CD14-positive monocyte (primary cell): ENCODE measurements around the gene OSCP1. TPM values are rescaled to one million over a fixed set of nuclear protein-coding genes. Genes with fewer than 3 reads are reported as not detected.

Experiments used
- DNase-seq, 3 donors: peaks; one replicate each; pipeline ENCODE4 v3.0.0-alpha.2; 2011 to 2022
- H2AFZ ChIP-seq: 2 replicates; pipeline ENCODE4 v1.6.0; 2012; ENCODE audit warnings: mild to moderate bottlenecking, low read depth, low read length, inconsistent platforms; ENCODE audit not compliant: insufficient read depth, poor library complexity, severe bottlenecking
- H3K27ac ChIP-seq, 2 donors: 1 replicate in 1 of 2; 2 replicates in 1 of 2; pipeline ENCODE4 v1.5.1; 2012 to 2013; ENCODE audit warnings: low read length in 2 of 2, control low read depth in 1 of 2, inconsistent platforms in 1 of 2, low read depth in 1 of 2, mild to moderate bottlenecking in 1 of 2
- H3K27me3 ChIP-seq, 2 donors: one replicate each; pipeline versions ENCODE4 v1.6.0 to v1.6.1; 2011 to 2013; ENCODE audit warnings: low read length in 2 of 2; ENCODE audit not compliant: control insufficient read depth in 2 of 2, insufficient read depth in 2 of 2
- H3K36me3 ChIP-seq, 2 donors: replicated peaks in 1 of 2; 1 replicate in 1 of 2; 2 replicates in 1 of 2; pipeline versions ENCODE4 v1.5.1 to v1.6.1; 2012 to 2013; ENCODE audit warnings: low read length in 2 of 2, control low read depth in 1 of 2, inconsistent platforms in 1 of 2, mild to moderate bottlenecking in 1 of 2; ENCODE audit not compliant: insufficient read depth in 2 of 2, control insufficient read depth in 1 of 2
- H3K4me1 ChIP-seq, 2 donors: 1 replicate in 1 of 2; 2 replicates in 1 of 2; pipeline versions ENCODE4 v1.5.1 to v1.6.1; 2012 to 2013; ENCODE audit warnings: low read length in 2 of 2, control low read depth in 1 of 2, inconsistent platforms in 1 of 2, mild to moderate bottlenecking in 1 of 2, moderate library complexity in 1 of 2; ENCODE audit not compliant: insufficient read depth in 2 of 2, control insufficient read depth in 1 of 2
- H3K4me2 ChIP-seq: replicated peaks from 2 replicates; pipeline ENCODE3; 2012; ENCODE audit warnings: low read length, moderate library complexity, mild to moderate bottlenecking; ENCODE audit not compliant: poor library complexity, severe bottlenecking; ENCODE audit errors: extremely low read depth
- H3K4me3 ChIP-seq, 3 experiments: fragments of 200-600 bp in 1 of 3; sonication (generic) in 1 of 3; replicated peaks in 1 of 3; 1 replicate in 2 of 3; 2 replicates in 1 of 3; pipeline ENCODE4 v1.5.1; 2011 to 2013; ENCODE audit warnings: low read length in 3 of 3, mild to moderate bottlenecking in 3 of 3, control low read depth in 2 of 3, low read depth in 2 of 3, inconsistent platforms in 1 of 3, moderate library complexity in 1 of 3
- H3K79me2 ChIP-seq: 2 replicates; pipeline ENCODE4 v1.6.0; 2012; ENCODE audit warnings: mild to moderate bottlenecking, control low read depth, inconsistent platforms, low read length, moderate library complexity; ENCODE audit not compliant: insufficient read depth
- H3K9ac ChIP-seq: 2 replicates; pipeline ENCODE4 v1.6.0; 2017; ENCODE audit warnings: low read length, mild to moderate bottlenecking; ENCODE audit not compliant: insufficient read depth, poor library complexity, severe bottlenecking
- H3K9me3 ChIP-seq, 2 donors: replicated peaks in 1 of 2; 1 replicate in 1 of 2; 2 replicates in 1 of 2; pipeline versions ENCODE4 v1.5.1 to v1.6.1; 2012 to 2013; ENCODE audit warnings: low read length in 2 of 2, control low read depth in 1 of 2; ENCODE audit not compliant: control insufficient read depth in 1 of 2, insufficient read depth in 1 of 2
- H4K20me1 ChIP-seq: 2 replicates; pipeline ENCODE4 v1.6.0; 2012; ENCODE audit warnings: mild to moderate bottlenecking, low read length, control low read depth, moderate library complexity; ENCODE audit not compliant: insufficient read depth
- H3K27ac Mint-ChIP-seq, 7 donors: one replicate each; pipeline ENCODE4 v1.8.0; 2020; ENCODE audit warnings: mild to moderate bottlenecking in 7 of 7, mixed read lengths in 7 of 7, moderate library complexity in 6 of 7, inconsistent platforms in 2 of 7
- H3K27me3 Mint-ChIP-seq, 3 donors: one replicate each; pipeline ENCODE4 v1.8.0; 2021 to 2022; ENCODE audit warnings: low read depth in 3 of 3, mild to moderate bottlenecking in 3 of 3, mixed read lengths in 3 of 3, moderate library complexity in 3 of 3, inconsistent platforms in 1 of 3
- H3K36me3 Mint-ChIP-seq, 2 donors: one replicate each; pipeline ENCODE4 v1.8.0; 2020; ENCODE audit warnings: mixed read lengths in 2 of 2, inconsistent platforms in 1 of 2, mild to moderate bottlenecking in 1 of 2
- H3K4me1 Mint-ChIP-seq: one replicate; pipeline ENCODE4 v1.8.0; 2020; ENCODE audit warnings: mild to moderate bottlenecking, mixed read lengths
- H3K4me3 Mint-ChIP-seq, 2 donors: one replicate each; pipeline ENCODE4 v1.8.0; 2020; ENCODE audit warnings: mild to moderate bottlenecking in 2 of 2, mixed read lengths in 2 of 2, moderate library complexity in 1 of 2
- H3K9me3 Mint-ChIP-seq, 7 donors: one replicate each; pipeline ENCODE4 v1.8.0; 2020 to 2022; ENCODE audit warnings: mixed read lengths in 7 of 7, mild to moderate bottlenecking in 6 of 7, moderate library complexity in 6 of 7, inconsistent platforms in 2 of 7
- CTCF ChIP-seq: fragments of 200-600 bp; IDR thresholded peaks from one replicate; pipeline ENCODE4 v1.8.0; 2022; ENCODE audit warnings: antibody characterized with exemption, mild to moderate bottlenecking
- WGBS: methylation state at CpG from one replicate; pipeline ENCODE4 v1.1.5; 2013; ENCODE audit warnings: missing lambda C conversion rate; ENCODE audit not compliant: insufficient coverage; 5-methylcytosine and 5-hydroxymethylcytosine counted together
- intact Hi-C, 2 donors: fragments of 100-400 bp; cut with micrococcal nuclease; formaldehyde crosslinking; loops; one replicate each; pipeline versions ENCODE4 v1.15.0 to v1.15.1; 2023
- polyA plus RNA-seq, 3 donors: library from polyadenylated mRNA; depleted of rRNA in 1 of 3; unstranded in 2 of 3; stranded (reverse) in 1 of 3; fragments of 300-500 nt in 2 of 3; fragments of >200 nt in 1 of 3; fragmentation: Illumina TruSeq in 2 of 3; gene quantifications; 1 replicate in 2 of 3; 2 replicates in 1 of 3; pipeline ENCODE4 v1.2.3, GENCODE V29; 2012 to 2021

The OSCP1 gene
- polyA plus RNA-seq, 3 donors, result 0.12 to 0.82 TPM; not detected in 1

- Mint-ChIP-seq H3K4me3 (no peak overlapping the region), H3K27ac (no peak overlapping the region), H3K4me1 (peaks cover 29% of the 10 kb centered on the region), H3K36me3 (peaks cover 26 to 39% of the 10 kb centered on the region in 2 donors), H3K27me3 (peaks cover 2 to 23% (median 3%) of the 10 kb centered on the region in 3 donors), H3K9me3 (no peaks in the 10 kb centered on the region)
- Histone ChIP-seq H3K4me3 (no peak overlapping the region), H4K20me1 (no peaks in the 10 kb centered on the region), H3K9me3 (no peaks in the 10 kb centered on the region), H3K4me1 (peaks cover 29 to 37% of the 10 kb centered on the region in 2 donors), H3K36me3 (peaks cover 19 to 31% of the 10 kb centered on the region in 2 donors), H3K79me2 (no peaks in the 10 kb centered on the region), H3K9ac (no peak overlapping the region), H3K27ac (no peak overlapping the region), H3K27me3 (no peaks in the 10 kb centered on the region), H2AFZ (no peak overlapping the region), H3K4me2 (no peak overlapping the region)
- DNase-seq, result no peak
- TF ChIP-seq CTCF, result no peak
- intact Hi-C loops, result no loop called here
- no CpG with 5 or more reads among the region's 3 CpGs for WGBS
These were observed 2.8 kb upstream of the OSCP1 start for GRCh38 chr1:36453051-36453450.

- Mint-ChIP-seq H3K4me3 (peak overlapping the region; percentile 80 to 89), H3K9me3 (no peaks in the 10 kb centered on the region), H3K36me3 (peaks cover 15 to 25% of the 10 kb centered on the region in 2 donors), H3K27me3 (peaks cover 1 to 21% (median 3%) of the 10 kb centered on the region in 3 donors), H3K27ac (peak overlapping the region; percentile 91 to 97 (median 96)), H3K4me1 (peaks cover 29% of the 10 kb centered on the region)
- intact Hi-C loops, result no loop called here
- Histone ChIP-seq H3K27me3 (no peaks in the 10 kb centered on the region), H3K4me2 (peak overlapping the region; percentile 75), H3K4me3 (peak overlapping the region; percentile 32 to 74 (median 48)), H3K27ac (peak overlapping the region; percentile 85 to 94), H3K9me3 (no peaks in the 10 kb centered on the region), H3K79me2 (no peaks in the 10 kb centered on the region), H3K9ac (peak overlapping the region; percentile 74), H2AFZ (peak overlapping the region; percentile 89), H3K4me1 (peaks cover 28 to 35% of the 10 kb centered on the region in 2 donors), H4K20me1 (no peaks in the 10 kb centered on the region), H3K36me3 (peaks cover 14 to 21% of the 10 kb centered on the region in 2 donors)
- no peak for TF ChIP-seq CTCF
- DNase-seq, result no peak
- 17% methylated on average over 7 of the region's 18 CpGs for WGBS
These were observed 661 bp upstream of the OSCP1 start for GRCh38 chr1:36450919-36451305.
